OCI-LY1 (cell line): ENCODE results near the gene MAST4.

Source experiments
- EZH2 ChIP-seq: fragments of 200-600 bp; sonication (generic), shearing (Covaris generic); IDR thresholded peaks from 2 replicates; pipeline ENCODE4 v1.8.0; 2017; ENCODE audit warnings: borderline replicate concordance, mixed run types, mild to moderate bottlenecking, antibody characterized with exemption, low read length, moderate library complexity, mixed read lengths
- TF ChIP-seq, protein P1 (sequence below): fragments of 200-600 bp; sonication (generic), shearing (Covaris generic); IDR thresholded peaks from 2 replicates; pipeline ENCODE4 v1.5.1; 2017; ENCODE audit warnings: mild to moderate bottlenecking, antibody characterized with exemption, low read length, moderate library complexity, mixed read lengths

GRCh38 chr5:66724349-66725139 is 128.4 kb downstream of the MAST4 start:
- TF ChIP-seq, protein P1, sequence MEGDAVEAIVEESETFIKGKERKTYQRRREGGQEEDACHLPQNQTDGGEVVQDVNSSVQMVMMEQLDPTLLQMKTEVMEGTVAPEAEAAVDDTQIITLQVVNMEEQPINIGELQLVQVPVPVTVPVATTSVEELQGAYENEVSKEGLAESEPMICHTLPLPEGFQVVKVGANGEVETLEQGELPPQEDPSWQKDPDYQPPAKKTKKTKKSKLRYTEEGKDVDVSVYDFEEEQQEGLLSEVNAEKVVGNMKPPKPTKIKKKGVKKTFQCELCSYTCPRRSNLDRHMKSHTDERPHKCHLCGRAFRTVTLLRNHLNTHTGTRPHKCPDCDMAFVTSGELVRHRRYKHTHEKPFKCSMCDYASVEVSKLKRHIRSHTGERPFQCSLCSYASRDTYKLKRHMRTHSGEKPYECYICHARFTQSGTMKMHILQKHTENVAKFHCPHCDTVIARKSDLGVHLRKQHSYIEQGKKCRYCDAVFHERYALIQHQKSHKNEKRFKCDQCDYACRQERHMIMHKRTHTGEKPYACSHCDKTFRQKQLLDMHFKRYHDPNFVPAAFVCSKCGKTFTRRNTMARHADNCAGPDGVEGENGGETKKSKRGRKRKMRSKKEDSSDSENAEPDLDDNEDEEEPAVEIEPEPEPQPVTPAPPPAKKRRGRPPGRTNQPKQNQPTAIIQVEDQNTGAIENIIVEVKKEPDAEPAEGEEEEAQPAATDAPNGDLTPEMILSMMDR, result no peak
- TF ChIP-seq EZH2, result no peak
